Measurements from ENCODE around the gene TMCO2.

Gene TMCO2

GRCh38 chr1:40267767-40268187 lies 20.0 kb downstream of the TMCO2 start:
- ATAC-seq (replicated peaks) = no peak
- H3K4me3 Mint-ChIP-seq = no peak overlapping the region
- peaks cover 29 to 38% of the 10 kb centered on the region in 2 donors for H3K36me3 Mint-ChIP-seq

GRCh38 chr1:40268211-40268610 lies 20.5 kb downstream of the TMCO2 start:
- no peak for DNase-seq
- ATAC-seq (replicated peaks) = no peak
- Mint-ChIP-seq H3K36me3 (peaks cover 30 to 38% of the 10 kb centered on the region in 2 donors), H3K9me3 (no peaks in the 10 kb centered on the region), H3K27me3 (no peaks in the 10 kb centered on the region), H3K4me1 (peaks cover 7 to 13% of the 10 kb centered on the region in 2 donors), H3K4me3 (no peak overlapping the region), H3K27ac (no peak overlapping the region)

More at GRCh38 chr1:40267767-40268187, 20.0 kb downstream of the TMCO2 start:
- DNase-seq = no peak
- Mint-ChIP-seq H3K27ac (no peak overlapping the region), H3K27me3 (no peaks in the 10 kb centered on the region), H3K9me3 (no peaks in the 10 kb centered on the region), H3K4me1 (peaks cover 11 to 13% of the 10 kb centered on the region in 2 donors)

- no peaks in the 10 kb centered on the region for H3K9me3 Mint-ChIP-seq
Measured at GRCh38 chr1:40270152-40270834, 22.6 kb downstream of the TMCO2 start.

GRCh38 chr1:40272653-40273213 lies 25.0 kb downstream of the TMCO2 start:
- ATAC-seq (replicated peaks) (peak; percentile 29 to 34), DNase-seq (no peak)
- Mint-ChIP-seq H3K27ac (peak overlapping the region; percentile 37), H3K36me3 (peaks cover 34 to 46% of the 10 kb centered on the region in 2 donors), H3K27me3 (no peaks in the 10 kb centered on the region), H3K4me3 (peak overlapping the region in 1 of 2 donors; percentile 33), H3K4me1 (peaks cover 7 to 11% of the 10 kb centered on the region in 2 donors), H3K9me3 (no peaks in the 10 kb centered on the region)

More at GRCh38 chr1:40270152-40270834, 22.6 kb downstream of the TMCO2 start:
- H3K27me3 Mint-ChIP-seq = no peaks in the 10 kb centered on the region
- DNase-seq = no peak
- ATAC-seq (replicated peaks) = peak in 1 of 2 donors; percentile 46
- peak overlapping the region; percentile 34 for H3K27ac Mint-ChIP-seq
- peaks cover 32 to 43% of the 10 kb centered on the region in 2 donors for H3K36me3 Mint-ChIP-seq
- no peak overlapping the region for H3K4me3 Mint-ChIP-seq
- H3K4me1 Mint-ChIP-seq = peaks cover 7 to 11% of the 10 kb centered on the region in 2 donors

GRCh38 chr1:40273547-40274166 lies 25.9 kb downstream of the TMCO2 start:
- Mint-ChIP-seq H3K27me3 (no peaks in the 10 kb centered on the region), H3K27ac (no peak overlapping the region), H3K9me3 (no peaks in the 10 kb centered on the region), H3K4me1 (peaks cover 7 to 11% of the 10 kb centered on the region in 2 donors), H3K4me3 (no peak overlapping the region), H3K36me3 (peaks cover 34 to 46% of the 10 kb centered on the region in 2 donors)
- DNase-seq (no peak), ATAC-seq (replicated peaks) (no peak)

- Mint-ChIP-seq H3K27me3 (no peaks in the 10 kb centered on the region), H3K27ac (no peak overlapping the region), H3K9me3 (no peaks in the 10 kb centered on the region), H3K4me3 (no peak overlapping the region), H3K4me1 (peaks cover 7 to 11% of the 10 kb centered on the region in 2 donors), H3K36me3 (peaks cover 34 to 48% of the 10 kb centered on the region in 2 donors)
- no peak for ATAC-seq (replicated peaks)
- no peak for DNase-seq
Measured at GRCh38 chr1:40274331-40274730, 26.6 kb downstream of the TMCO2 start.

- H3K4me1 Mint-ChIP-seq = peaks cover 3 to 11% of the 10 kb centered on the region in 2 donors
- H3K36me3 Mint-ChIP-seq = peaks cover 30 to 45% of the 10 kb centered on the region in 2 donors
- no peak overlapping the region for H3K4me3 Mint-ChIP-seq
- no peak for DNase-seq
- no peak overlapping the region for H3K27ac Mint-ChIP-seq
- no peak for ATAC-seq (replicated peaks)
- H3K9me3 Mint-ChIP-seq = no peaks in the 10 kb centered on the region
- H3K27me3 Mint-ChIP-seq = no peaks in the 10 kb centered on the region
Measured at GRCh38 chr1:40276122-40276521, 28.4 kb downstream of the TMCO2 start.

GRCh38 chr1:40281853-40282252 lies 34.1 kb downstream of the TMCO2 start:
- Mint-ChIP-seq H3K4me3 (no peak overlapping the region), H3K27ac (no peak overlapping the region), H3K9me3 (no peaks in the 10 kb centered on the region), H3K27me3 (no peaks in the 10 kb centered on the region), H3K36me3 (peaks cover 17 to 32% of the 10 kb centered on the region in 2 donors), H3K4me1 (no peaks in the 10 kb centered on the region)
- ATAC-seq (replicated peaks) (no peak), DNase-seq (no peak)

- ATAC-seq (replicated peaks) (no peak), DNase-seq (no peak)
- Mint-ChIP-seq H3K9me3 (no peaks in the 10 kb centered on the region), H3K36me3 (peaks cover 27 to 58% of the 10 kb centered on the region in 2 donors), H3K4me1 (peaks cover 8% of the 10 kb centered on the region in 2 donors), H3K27me3 (no peaks in the 10 kb centered on the region), H3K4me3 (no peak overlapping the region), H3K27ac (no peak overlapping the region)
Measured at GRCh38 chr1:40291293-40291692, 43.6 kb downstream of the TMCO2 start.

GRCh38 chr1:40299366-40300248 lies 51.9 kb downstream of the TMCO2 start:
- H3K27ac Mint-ChIP-seq = peak overlapping the region; percentile 17
- ATAC-seq (replicated peaks) (no peak), DNase-seq (no peak)
- H3K4me1 Mint-ChIP-seq = no peaks in the 10 kb centered on the region
- no peaks in the 10 kb centered on the region for H3K27me3 Mint-ChIP-seq
- no peak overlapping the region for H3K4me3 Mint-ChIP-seq
- H3K9me3 Mint-ChIP-seq = no peaks in the 10 kb centered on the region
- H3K36me3 Mint-ChIP-seq = peaks cover 24 to 33% of the 10 kb centered on the region in 2 donors

GRCh38 chr1:40300249-40300567 lies 52.5 kb downstream of the TMCO2 start:
- DNase-seq (no peak), ATAC-seq (replicated peaks) (no peak)
- H3K27ac Mint-ChIP-seq = peak overlapping the region; percentile 17
- H3K4me1 Mint-ChIP-seq = no peaks in the 10 kb centered on the region
- no peaks in the 10 kb centered on the region for H3K27me3 Mint-ChIP-seq
- H3K4me3 Mint-ChIP-seq = no peak overlapping the region
- peaks cover 18 to 31% of the 10 kb centered on the region in 2 donors for H3K36me3 Mint-ChIP-seq
- H3K9me3 Mint-ChIP-seq = no peaks in the 10 kb centered on the region

GRCh38 chr1:40300651-40301050 lies 52.9 kb downstream of the TMCO2 start:
- H3K27me3 Mint-ChIP-seq = no peaks in the 10 kb centered on the region
- no peaks in the 10 kb centered on the region for H3K4me1 Mint-ChIP-seq
- no peaks in the 10 kb centered on the region for H3K9me3 Mint-ChIP-seq
- no peak overlapping the region for H3K27ac Mint-ChIP-seq
- H3K36me3 Mint-ChIP-seq = peaks cover 16 to 27% of the 10 kb centered on the region in 2 donors
- DNase-seq (no peak), ATAC-seq (replicated peaks) (no peak)
- no peak overlapping the region for H3K4me3 Mint-ChIP-seq

GRCh38 chr1:40301066-40301465 lies 53.3 kb downstream of the TMCO2 start:
- ATAC-seq (replicated peaks) (no peak), DNase-seq (no peak)
- no peaks in the 10 kb centered on the region for H3K9me3 Mint-ChIP-seq
- H3K4me1 Mint-ChIP-seq = no peaks in the 10 kb centered on the region
- H3K27ac Mint-ChIP-seq = no peak overlapping the region
- H3K36me3 Mint-ChIP-seq = peaks cover 14 to 27% of the 10 kb centered on the region in 2 donors
- H3K27me3 Mint-ChIP-seq = no peaks in the 10 kb centered on the region
- H3K4me3 Mint-ChIP-seq = no peak overlapping the region
